Measurements from ENCODE around the gene HPCA. TPM values are rescaled to one million over a fixed set of nuclear protein-coding genes. Genes with fewer than 3 reads are reported as not detected.
"Not testable (repeated sequence)": the region's sequence is repeated elsewhere in the genome, so short reads cannot be mapped to it uniquely, and the experiment has no call there.

The HPCA gene
- total RNA-seq, 2 experiments from 2014 or later: 0.40 TPM; not detected in 1

GRCh38 chr1:32898056-32898455, 11.8 kb downstream of the HPCA start:
- DNase-seq (no peak), ATAC-seq (ENCODE audit: low read depth) (no peak)
- Mint-ChIP-seq H3K4me1 (peaks cover 4% of the 10 kb centered on the region), H3K36me3 (no peaks in the 10 kb centered on the region), H3K27ac (no peak overlapping the region), H3K9me3 (no peaks in the 10 kb centered on the region), H3K27me3 (peaks cover 64% of the 10 kb centered on the region), H3K4me3 (no peak overlapping the region)
- POLR2A ChIA-PET: no interaction called here

GRCh38 chr1:32898958-32899357, 12.7 kb downstream of the HPCA start:
- POLR2A ChIA-PET: no interaction called here
- Mint-ChIP-seq H3K36me3 (no peaks in the 10 kb centered on the region), H3K9me3 (no peaks in the 10 kb centered on the region), H3K4me3 (no peak overlapping the region), H3K4me1 (peaks cover 4% of the 10 kb centered on the region), H3K27ac (no peak overlapping the region), H3K27me3 (peaks cover 62% of the 10 kb centered on the region)
- DNase-seq (no peak), ATAC-seq (ENCODE audit: low read depth) (no peak)

- Mint-ChIP-seq H3K27ac (no peak overlapping the region), H3K4me1 (peaks cover 4% of the 10 kb centered on the region), H3K36me3 (no peaks in the 10 kb centered on the region), H3K9me3 (no peaks in the 10 kb centered on the region), H3K4me3 (no peak overlapping the region), H3K27me3 (peaks cover 63% of the 10 kb centered on the region)
- DNase-seq: no peak
- POLR2A ChIA-PET: no interaction called here
- ATAC-seq (ENCODE audit: low read depth): no peak
Measured at GRCh38 chr1:32899586-32900296, 13.4 kb downstream of the HPCA start.

GRCh38 chr1:32900371-32900955, 14.2 kb downstream of the HPCA start:
- Mint-ChIP-seq H3K9me3 (no peaks in the 10 kb centered on the region), H3K4me3 (peak overlapping the region; percentile 49), H3K4me1 (peaks cover 4% of the 10 kb centered on the region), H3K36me3 (no peaks in the 10 kb centered on the region), H3K27me3 (peaks cover 68% of the 10 kb centered on the region), H3K27ac (no peak overlapping the region)
- ATAC-seq (ENCODE audit: low read depth) (no peak), DNase-seq (no peak)
- POLR2A ChIA-PET: no interaction called here

- Mint-ChIP-seq H3K27me3 (peaks cover 67% of the 10 kb centered on the region), H3K4me3 (peak within 1 kb of the TSS; percentile 63), H3K9me3 (no peaks in the 10 kb centered on the region), H3K27ac (no peak within 1 kb of the TSS), H3K36me3 (no peaks in the 10 kb centered on the region), H3K4me1 (peaks cover 4% of the 10 kb centered on the region)
- POLR2A ChIA-PET: no interaction called here
- ATAC-seq (ENCODE audit: low read depth): peak; percentile 25
- DNase-seq: peak; percentile 45
Measured at GRCh38 chr1:32900956-32901822, 14.9 kb downstream of the HPCA start, which contains the start of gene TMEM54. TMEM54 (minus strand) TSS chr1:32901389; CDS start chr1:32901238, 151 bp downstream.

GRCh38 chr1:32901823-32902534, 15.7 kb downstream of the HPCA start:
- peaks cover 4% of the 10 kb centered on the region for H3K4me1 Mint-ChIP-seq
- H3K27me3 Mint-ChIP-seq: peaks cover 62% of the 10 kb centered on the region
- ATAC-seq (ENCODE audit: low read depth): no peak
- no peak overlapping the region for H3K27ac Mint-ChIP-seq
- H3K4me3 Mint-ChIP-seq: peak overlapping the region; percentile 63
- no peaks in the 10 kb centered on the region for H3K9me3 Mint-ChIP-seq
- no peaks in the 10 kb centered on the region for H3K36me3 Mint-ChIP-seq
- POLR2A ChIA-PET: no interaction called here
- DNase-seq: no peak

GRCh38 chr1:32902535-32902920, 16.2 kb downstream of the HPCA start:
- no peak for ATAC-seq (ENCODE audit: low read depth)
- POLR2A ChIA-PET: no interaction called here
- Mint-ChIP-seq H3K27me3 (peaks cover 57% of the 10 kb centered on the region), H3K4me1 (peaks cover 4% of the 10 kb centered on the region), H3K27ac (no peak overlapping the region), H3K36me3 (no peaks in the 10 kb centered on the region), H3K4me3 (no peak overlapping the region), H3K9me3 (no peaks in the 10 kb centered on the region)
- no peak for DNase-seq

GRCh38 chr1:32903991-32904785, 17.9 kb downstream of the HPCA start:
- Mint-ChIP-seq H3K4me1 (peaks cover 4% of the 10 kb centered on the region), H3K9me3 (no peaks in the 10 kb centered on the region), H3K27me3 (peaks cover 46% of the 10 kb centered on the region), H3K27ac (no peak overlapping the region), H3K36me3 (no peaks in the 10 kb centered on the region), H3K4me3 (no peak overlapping the region)
- DNase-seq: no peak
- POLR2A ChIA-PET: interaction anchor here (0.5 to 0.7 kb wide), 2 partner anchors 146 to 191 kb away, joined by 5 to 6 read pairs; no protein-coding TSS in a partner anchor
- ATAC-seq (ENCODE audit: low read depth): no peak

GRCh38 chr1:32904797-32905196, 18.5 kb downstream of the HPCA start:
- Mint-ChIP-seq H3K27ac (no peak overlapping the region), H3K27me3 (peaks cover 42% of the 10 kb centered on the region)
- ATAC-seq (ENCODE audit: low read depth): no peak

GRCh38 chr1:32905588-32905987, 19.3 kb downstream of the HPCA start:
- not testable (repeated sequence) for DNase-seq

More at GRCh38 chr1:32904797-32905196, 18.5 kb downstream of the HPCA start:
- H3K4me3 Mint-ChIP-seq: no peak overlapping the region
- H3K4me1 Mint-ChIP-seq: peaks cover 4% of the 10 kb centered on the region
- POLR2A ChIA-PET: no interaction called here
- DNase-seq: no peak
- no peaks in the 10 kb centered on the region for H3K36me3 Mint-ChIP-seq
- H3K9me3 Mint-ChIP-seq: no peaks in the 10 kb centered on the region

GRCh38 chr1:32906654-32907053, 20.4 kb downstream of the HPCA start:
- Mint-ChIP-seq H3K27me3 (peaks cover 29% of the 10 kb centered on the region), H3K27ac (no peak overlapping the region), H3K4me1 (peaks cover 2% of the 10 kb centered on the region), H3K9me3 (no peaks in the 10 kb centered on the region), H3K4me3 (no peak overlapping the region), H3K36me3 (no peaks in the 10 kb centered on the region)
- POLR2A ChIA-PET: no interaction called here
- no peak for ATAC-seq (ENCODE audit: low read depth)
- no peak for DNase-seq

More at GRCh38 chr1:32905588-32905987, 19.3 kb downstream of the HPCA start:
- H3K9me3 Mint-ChIP-seq; H3K4me3 Mint-ChIP-seq; H3K4me1 Mint-ChIP-seq; H3K36me3 Mint-ChIP-seq; H3K27ac Mint-ChIP-seq; POLR2A ChIA-PET; ATAC-seq (ENCODE audit: low read depth): not testable (repeated sequence)
- H3K27me3 Mint-ChIP-seq: peaks cover 34% of the 10 kb centered on the region

- DNase-seq: no peak
- H3K27me3 Mint-ChIP-seq: peaks cover 22% of the 10 kb centered on the region
- POLR2A ChIA-PET: no interaction called here
- H3K4me1 Mint-ChIP-seq: no peaks in the 10 kb centered on the region
- no peak overlapping the region for H3K4me3 Mint-ChIP-seq
- no peak for ATAC-seq (ENCODE audit: low read depth)
- H3K36me3 Mint-ChIP-seq: no peaks in the 10 kb centered on the region
- no peaks in the 10 kb centered on the region for H3K9me3 Mint-ChIP-seq
- H3K27ac Mint-ChIP-seq: no peak overlapping the region
Measured at GRCh38 chr1:32907435-32907834, 21.1 kb downstream of the HPCA start.

All from activated naive CD8-positive, alpha-beta T cell treated with anti-CD3 and anti-CD28 coated beads, Interleukin-2, amount 10 ng/mL, durations not matched to agents 7 days and 5 days (primary cell).